H1 (cell line): Measurements from ENCODE around the gene SIT1. TPM values are rescaled to one million over a fixed set of nuclear protein-coding genes. Genes with fewer than 3 reads are reported as not detected.
A peak's percentile ranks its signal among the peaks of the same experiment; 100 is the strongest.

Experiments
- CTCF ChIA-PET: fragments of 300-600 bp; sonication (Branson Sonifier 250); formaldehyde crosslinking; loops from one replicate; lab custom pipeline; 2021; ENCODE audit not compliant: partially characterized antibody; lab: Charles Lee
- POLR2A ChIA-PET: fragments of 300-600 bp; sonication (Branson Sonifier 250); formaldehyde crosslinking; loops from one replicate; lab custom pipeline; 2021; ENCODE audit warnings: inconsistent platforms; ENCODE audit not compliant: partially characterized antibody; lab: Charles Lee
- DNase-seq, 2 experiments: peaks; one replicate each; pipeline versions ENCODE4 v3.0.0 to v3.0.0-alpha.2; 2010 to 2022; ENCODE audit warnings: low spot score in 2 of 2, low read depth in 1 of 2, mixed read lengths in 1 of 2
- FAIRE-seq: peaks from 2 replicates; lab custom pipeline; 2011; peaks lifted over from hg19 to GRCh38; lab: Jason Lieb, UNC
- H2AFZ ChIP-seq: 2 replicates; pipeline ENCODE4 v1.8.1; 2012; ENCODE audit warnings: low read length, inconsistent platforms
- H2AK5ac ChIP-seq: 2 replicates; pipeline ENCODE4 v1.6.1; 2013; ENCODE audit warnings: low read depth, low read length
- H2BK120ac ChIP-seq: replicated peaks from 2 replicates; pipeline ENCODE3; 2013; ENCODE audit warnings: low read depth, low read length, inconsistent platforms
- H2BK12ac ChIP-seq: 2 replicates; pipeline ENCODE4 v1.6.1; 2013; ENCODE audit warnings: low read depth, low read length
- H2BK15ac ChIP-seq: 2 replicates; pipeline ENCODE4 v1.6.1; 2013; ENCODE audit warnings: low read length
- H2BK20ac ChIP-seq: 2 replicates; pipeline ENCODE4 v1.6.1; 2013; ENCODE audit warnings: low read length
- H2BK5ac ChIP-seq: 2 replicates; pipeline ENCODE4 v1.6.1; 2013; ENCODE audit warnings: low read depth, low read length
- H3K14ac ChIP-seq: 2 replicates; pipeline ENCODE4 v1.6.1; 2013; ENCODE audit warnings: inconsistent platforms; ENCODE audit not compliant: insufficient read length
- H3K18ac ChIP-seq: 2 replicates; pipeline ENCODE4 v1.6.1; 2013; ENCODE audit warnings: low read length; ENCODE audit errors: extremely low read depth
- H3K23ac ChIP-seq: 2 replicates; pipeline ENCODE4 v1.6.1; 2013; ENCODE audit warnings: inconsistent platforms; ENCODE audit not compliant: insufficient read length
- H3K23me2 ChIP-seq: 2 replicates; pipeline ENCODE4 v1.6.1; 2013; ENCODE audit warnings: low read depth, low read length
- H3K27ac ChIP-seq: 2 replicates; pipeline ENCODE4 v1.6.1; 2011; ENCODE audit warnings: low read depth, low read length, inconsistent platforms
- H3K27me3 ChIP-seq, 4 experiments: replicated peaks in 1 of 4; 1 replicate in 1 of 4; 2 replicates in 3 of 4; pipeline versions ENCODE4 v1.6.1 to v1.8.1; 2011 to 2013; ENCODE audit warnings: low read length in 3 of 4, mild to moderate bottlenecking in 3 of 4, inconsistent platforms in 2 of 4, mixed read lengths in 2 of 4, moderate library complexity in 1 of 4; ENCODE audit not compliant: control insufficient read depth in 3 of 4, insufficient read depth in 3 of 4; ENCODE audit errors: extremely low read depth in 1 of 4
- H3K36me3 ChIP-seq, 4 experiments: 2 replicates each; pipeline versions ENCODE4 v1.6.1 to v1.8.1; 2011 to 2013; ENCODE audit warnings: mild to moderate bottlenecking in 4 of 4, low read length in 3 of 4, moderate library complexity in 2 of 4, control low read depth in 1 of 4, inconsistent platforms in 1 of 4; ENCODE audit not compliant: insufficient read depth in 4 of 4, control insufficient read depth in 2 of 4
- H3K4ac ChIP-seq: replicated peaks from 2 replicates; pipeline ENCODE3; 2013; ENCODE audit warnings: low read length, low read depth, mixed read lengths, inconsistent platforms; ENCODE audit not compliant: insufficient read length
- H3K4me1 ChIP-seq, 4 experiments: replicated peaks in 1 of 4; 1 replicate in 1 of 4; 2 replicates in 3 of 4; pipeline versions ENCODE4 v1.6.1 to v1.8.1; 2011 to 2013; ENCODE audit warnings: low read length in 3 of 4, inconsistent platforms in 2 of 4, mixed read lengths in 1 of 4; ENCODE audit not compliant: insufficient read depth in 4 of 4, control insufficient read depth in 3 of 4
- H3K4me2 ChIP-seq, 2 experiments: 2 replicates each; pipeline versions ENCODE4 v1.6.1 to v1.8.1; 2011 to 2013; ENCODE audit warnings: low read depth in 2 of 2, low read length in 2 of 2, control low read depth in 1 of 2, inconsistent platforms in 1 of 2, mild to moderate bottlenecking in 1 of 2; ENCODE audit not compliant: insufficient read depth in 1 of 2
- H3K4me3 ChIP-seq, 4 experiments: fragments of 200-600, 300-600 bp in 1 of 4; sonication (generic), shearing (Covaris generic), sonication (Bioruptor Twin) in 1 of 4; 2 replicates each; pipeline versions ENCODE4 v1.5.1 to v1.8.1; 2011 to 2016; ENCODE audit warnings: low read length in 4 of 4, low read depth in 3 of 4, control low read depth in 2 of 4, inconsistent platforms in 2 of 4, mild to moderate bottlenecking in 2 of 4, mixed read lengths in 1 of 4, moderate library complexity in 1 of 4; ENCODE audit not compliant: insufficient read depth in 2 of 4; ENCODE audit errors: extremely low read depth in 1 of 4
- H3K56ac ChIP-seq: replicated peaks from 2 replicates; pipeline ENCODE3; 2013; ENCODE audit warnings: low read depth, mild to moderate bottlenecking, mixed read lengths, low read length, inconsistent platforms; ENCODE audit not compliant: insufficient read length
- H3K79me1 ChIP-seq: 2 replicates; pipeline ENCODE4 v1.6.1; 2013; ENCODE audit warnings: low read depth, low read length, control low read depth
- H3K79me2 ChIP-seq, 2 experiments: 2 replicates each; pipeline versions ENCODE4 v1.6.1 to v1.8.1; 2012 to 2013; ENCODE audit warnings: low read length in 2 of 2, mild to moderate bottlenecking in 2 of 2, inconsistent platforms in 1 of 2; ENCODE audit not compliant: insufficient read depth in 2 of 2, control insufficient read depth in 1 of 2
- H3K9ac ChIP-seq, 4 experiments: replicated peaks in 1 of 4; 1 replicate in 1 of 4; 2 replicates in 3 of 4; pipeline versions ENCODE4 v1.6.1 to v1.8.1; 2011 to 2013; ENCODE audit warnings: low read depth in 3 of 4, low read length in 3 of 4, control low read depth in 2 of 4, mild to moderate bottlenecking in 2 of 4, moderate library complexity in 2 of 4, inconsistent platforms in 1 of 4; ENCODE audit errors: extremely low read depth in 1 of 4
- H3K9me3 ChIP-seq, 2 experiments: 2 replicates each; pipeline versions ENCODE4 v1.6.1 to v1.8.1; 2012 to 2013; ENCODE audit warnings: mild to moderate bottlenecking in 2 of 2, moderate library complexity in 2 of 2, control low read depth in 1 of 2, inconsistent platforms in 1 of 2, low read depth in 1 of 2, low read length in 1 of 2, mixed read lengths in 1 of 2; ENCODE audit not compliant: insufficient read depth in 2 of 2
- H4K20me1 ChIP-seq, 2 experiments: replicated peaks in 1 of 2; 2 replicates each; pipeline versions ENCODE3 to v1.8.1; 2011 to 2013; ENCODE audit warnings: inconsistent platforms in 2 of 2, low read length in 2 of 2, mild to moderate bottlenecking in 1 of 2; ENCODE audit not compliant: insufficient read depth in 2 of 2, control insufficient read depth in 1 of 2
- H4K5ac ChIP-seq: 2 replicates; pipeline ENCODE4 v1.6.1; 2013; ENCODE audit warnings: low read length, low read depth, mixed read lengths, inconsistent platforms; ENCODE audit not compliant: insufficient read length
- H4K8ac ChIP-seq: 2 replicates; pipeline ENCODE4 v1.8.0; 2013; ENCODE audit warnings: mild to moderate bottlenecking, moderate library complexity, low read length, inconsistent platforms; ENCODE audit not compliant: insufficient read depth; ENCODE audit errors: extremely low read depth
- H4K91ac ChIP-seq: replicated peaks from 2 replicates; pipeline ENCODE3; 2013; ENCODE audit warnings: low read length, mixed read lengths, inconsistent platforms; ENCODE audit not compliant: insufficient read length
- MAX ChIP-seq: IDR thresholded peaks from 2 replicates; pipeline ENCODE4 v1.6.1; 2012; ENCODE audit warnings: inconsistent platforms
- NANOG ChIP-seq: IDR thresholded peaks from 2 replicates; pipeline ENCODE4 v1.6.1; 2011; ENCODE audit warnings: low read length, low read depth, mild to moderate bottlenecking, inconsistent platforms; ENCODE audit not compliant: insufficient read depth, poor library complexity, severe bottlenecking
- POLR2AphosphoS5 ChIP-seq: IDR thresholded peaks from 2 replicates; pipeline ENCODE4 v1.6.1; 2011; ENCODE audit warnings: low read depth, low read length
- SP4 ChIP-seq: IDR thresholded peaks from 2 replicates; pipeline ENCODE4 v1.6.1; 2012; ENCODE audit warnings: low read length, inconsistent platforms
- TAF7 ChIP-seq: optimal IDR thresholded peaks from 2 replicates; pipeline ENCODE3; 2011; ENCODE audit warnings: low read depth, mild to moderate bottlenecking, inconsistent platforms, low read length, moderate library complexity, borderline replicate concordance
- TEAD4 ChIP-seq: IDR thresholded peaks from 2 replicates; pipeline ENCODE4 v1.6.1; 2012; ENCODE audit warnings: low read depth, low read length, inconsistent platforms, mixed read lengths
- WGBS, 2 experiments: shearing (Covaris generic) in 1 of 2; methylation state at CpG; one replicate each; pipeline versions ENCODE4 v1.1.6 to v1.1.7; 2013 to 2015; ENCODE audit warnings: low lambda C conversion rate in 2 of 2, mixed read lengths in 2 of 2, inconsistent platforms in 1 of 2, low coverage in 1 of 2, missing lambda C conversion rate in 1 of 2; ENCODE audit not compliant: insufficient replicate concordance in 2 of 2, insufficient coverage in 1 of 2, insufficient read length in 1 of 2; ENCODE audit errors: extremely low coverage in 1 of 2, missing lambda C conversion rate in 1 of 2; 5-methylcytosine and 5-hydroxymethylcytosine counted together
- polyA plus RNA-seq, 7 experiments: library from polyadenylated mRNA; depleted of rRNA in 3 of 7; stranded (reverse) in 5 of 7; unstranded in 2 of 7; fragments of >200 nt in 5 of 7; fragments of 200-250 nt in 2 of 7; gene quantifications; 1 replicate in 5 of 7; 2 replicates in 1 of 7; 4 replicates in 1 of 7; pipeline versions ENCODE4 v1.2.1 to v1.2.3, GENCODE V29; 2011 to 2013; ENCODE audit warnings: missing spikeins in 2 of 7, mixed read lengths in 2 of 7
- total RNA-seq: library from RNA; stranded (reverse); fragmentation: NEBNext Ultra II Directional; extraction: Animal tissue kit (Norgen Biotek cat#: 25700); gene quantifications from 2 replicates; pipeline ENCODE4 v1.2.1, GENCODE V29; 2021
- TF ChIP-seq, protein P1 (sequence below): IDR thresholded peaks from 2 replicates; pipeline ENCODE4 v1.6.1; 2012; ENCODE audit warnings: inconsistent platforms

Gene SIT1
- total and polyA plus RNA-seq, 2 of the 8 experiments (the other 6 are each of a cell fraction or from before 2014, with no cell fraction given): 8.2 to 12.8 TPM

GRCh38 chr9:35664531-35665470, 14.1 kb upstream of the SIT1 start, which contains the start of gene ARHGEF39:
Gene ARHGEF39 (minus strand): TSS chr9:35665195. CDS start chr9:35665169, 26 bp downstream.
- peak within 1 kb of the TSS; percentile 11 for H3K56ac ChIP-seq
- CTCF ChIA-PET: interaction anchor here (0.7 to 15.9 kb wide), 22 partner anchors 8 to 585 kb away, joined by 3 to 347 read pairs (median 5); partner anchors contain the start of genes CA9, CREB3, SIT1 and TLN1
- H3K9ac ChIP-seq: peak within 1 kb of the TSS; percentile 0 to 73 (median 64)
- no peaks in the 10 kb centered on the region; a peak in 1 of 4 replicates for H3K79me2 ChIP-seq
- peak within 1 kb of the TSS; percentile 54; the same call in 1 of the 2 replicates for H4K8ac ChIP-seq
- H3K4me3 ChIP-seq: peak within 1 kb of the TSS; percentile 50 to 84 (median 78)
- no peaks in the 10 kb centered on the region for H3K9me3 ChIP-seq
- H2BK120ac ChIP-seq: peak within 1 kb of the TSS; percentile 8
- H4K5ac ChIP-seq: peak within 1 kb of the TSS; percentile 87
- H3K4me2 ChIP-seq: peak within 1 kb of the TSS; percentile 74 to 87
- POLR2A ChIA-PET: interaction anchor here (0.8 to 6.6 kb wide), 16 partner anchors 10 to 149 kb away, joined by 3 to 65 read pairs (median 3); partner anchors contain the start of genes CA9, CREB3, GBA2 and RGP1
- peak within 1 kb of the TSS; percentile 85 for H3K18ac ChIP-seq
- H3K27me3 ChIP-seq: no peaks in the 10 kb centered on the region
- H3K4me1 ChIP-seq: peaks cover 0 to 5% (median 1%) of the 10 kb centered on the region in 4 experiments; a peak in 5 of 7 replicates
- no peak within 1 kb of the TSS for H3K14ac ChIP-seq
- no peak within 1 kb of the TSS for H2BK15ac ChIP-seq
- DNase-seq: peak; percentile 81 to 92
- peaks cover 2% of the 10 kb centered on the region; the same call in 1 of the 2 replicates for H3K79me1 ChIP-seq
- peak within 1 kb of the TSS; percentile 46; the same call in 1 of the 2 replicates for H2BK12ac ChIP-seq
- WGBS, 2 experiments: 7% methylated on average over 57 of the region's 58 CpGs; no CpG with 5 or more reads in 1 of the 2 experiments
- peaks cover 6 to 32% (median 13%) of the 10 kb centered on the region in 4 experiments for H3K36me3 ChIP-seq
- FAIRE-seq: no peak
- peak within 1 kb of the TSS; percentile 91; the same call in 1 of the 2 replicates for H2BK5ac ChIP-seq
- H2BK20ac ChIP-seq: no peak within 1 kb of the TSS
- H2AFZ ChIP-seq: peak within 1 kb of the TSS; percentile 90; the same call in 1 of the 2 replicates
- 0 out of 2 replicates have a peak within 1 kb of the TSS, but pooled peaks have one; percentile 56 for H3K27ac ChIP-seq
- H4K20me1 ChIP-seq: peaks cover 0 to 2% of the 10 kb centered on the region in 2 experiments
- peak within 1 kb of the TSS; percentile 14 for H4K91ac ChIP-seq
- H2AK5ac ChIP-seq: no peak within 1 kb of the TSS
- H3K23ac ChIP-seq: no peak within 1 kb of the TSS
- H3K23me2 ChIP-seq: peaks cover 4% of the 10 kb centered on the region; the same call in 1 of the 2 replicates
- peak within 1 kb of the TSS; percentile 61 for H3K4ac ChIP-seq
- no peak for TF ChIP-seq NANOG
- TF ChIP-seq SP4: peak; percentile 71; the same call in 1 of the 2 replicates
- TF ChIP-seq, protein P1, sequence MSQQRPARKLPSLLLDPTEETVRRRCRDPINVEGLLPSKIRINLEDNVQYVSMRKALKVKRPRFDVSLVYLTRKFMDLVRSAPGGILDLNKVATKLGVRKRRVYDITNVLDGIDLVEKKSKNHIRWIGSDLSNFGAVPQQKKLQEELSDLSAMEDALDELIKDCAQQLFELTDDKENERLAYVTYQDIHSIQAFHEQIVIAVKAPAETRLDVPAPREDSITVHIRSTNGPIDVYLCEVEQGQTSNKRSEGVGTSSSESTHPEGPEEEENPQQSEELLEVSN: no peak; the same call in 1 of the 2 replicates
- 0 out of 2 replicates have a peak, but pooled peaks have one; percentile 4 for TF ChIP-seq TEAD4
- peak; percentile 81 for TF ChIP-seq POLR2AphosphoS5
- TF ChIP-seq TAF7: peak; percentile 27
- peak; percentile 72 for TF ChIP-seq MAX
